ENCODE measurements around the gene MAP2K5. TPM values are rescaled to one million over a fixed set of nuclear protein-coding genes. Genes with fewer than 3 reads are reported as not detected.

The MAP2K5 gene
- total and polyA plus RNA-seq, 9 of the 15 experiments (the other 6 are each of a cell fraction or from before 2014, with no cell fraction given): 0.41 to 16.5 (median 7.5) TPM

DNA sequence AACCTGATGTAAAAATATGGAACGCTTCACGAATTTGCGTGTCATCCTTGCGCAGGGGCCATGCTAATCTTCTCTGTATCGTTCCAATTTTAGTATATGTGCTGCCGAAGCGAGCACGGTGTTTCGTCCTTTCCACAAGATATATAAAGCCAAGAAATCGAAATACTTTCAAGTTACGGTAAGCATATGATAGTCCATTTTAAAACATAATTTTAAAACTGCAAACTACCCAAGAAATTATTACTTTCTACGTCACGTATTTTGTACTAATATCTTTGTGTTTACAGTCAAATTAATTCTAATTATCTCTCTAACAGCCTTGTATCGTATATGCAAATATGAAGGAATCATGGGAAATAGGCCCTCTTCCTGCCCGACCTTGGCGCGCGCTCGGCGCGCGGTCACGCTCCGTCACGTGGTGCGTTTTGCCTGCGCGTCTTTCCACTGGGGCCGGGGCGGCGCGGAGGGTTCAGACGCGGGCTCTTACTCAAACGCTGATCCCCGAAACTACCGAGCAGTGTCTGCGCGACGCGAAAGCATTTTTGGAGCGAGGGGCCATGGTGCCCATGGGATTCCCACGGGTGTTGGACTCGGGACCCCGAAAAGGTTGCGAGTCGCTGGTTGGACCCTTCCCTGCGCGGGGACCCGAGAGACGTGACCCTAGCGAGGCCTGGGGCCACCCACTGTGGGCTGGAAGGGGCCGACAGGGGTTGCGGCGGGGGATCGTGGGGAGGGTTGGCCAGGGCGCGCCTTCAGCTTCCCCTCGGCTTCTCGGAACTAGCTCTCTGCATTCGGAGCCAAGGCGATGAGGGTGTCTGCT is 297.6 kb downstream of the MAP2K5 start, which contains the start of gene RNU6-1 (continued):
- TF ChIP-seq, protein P1, sequence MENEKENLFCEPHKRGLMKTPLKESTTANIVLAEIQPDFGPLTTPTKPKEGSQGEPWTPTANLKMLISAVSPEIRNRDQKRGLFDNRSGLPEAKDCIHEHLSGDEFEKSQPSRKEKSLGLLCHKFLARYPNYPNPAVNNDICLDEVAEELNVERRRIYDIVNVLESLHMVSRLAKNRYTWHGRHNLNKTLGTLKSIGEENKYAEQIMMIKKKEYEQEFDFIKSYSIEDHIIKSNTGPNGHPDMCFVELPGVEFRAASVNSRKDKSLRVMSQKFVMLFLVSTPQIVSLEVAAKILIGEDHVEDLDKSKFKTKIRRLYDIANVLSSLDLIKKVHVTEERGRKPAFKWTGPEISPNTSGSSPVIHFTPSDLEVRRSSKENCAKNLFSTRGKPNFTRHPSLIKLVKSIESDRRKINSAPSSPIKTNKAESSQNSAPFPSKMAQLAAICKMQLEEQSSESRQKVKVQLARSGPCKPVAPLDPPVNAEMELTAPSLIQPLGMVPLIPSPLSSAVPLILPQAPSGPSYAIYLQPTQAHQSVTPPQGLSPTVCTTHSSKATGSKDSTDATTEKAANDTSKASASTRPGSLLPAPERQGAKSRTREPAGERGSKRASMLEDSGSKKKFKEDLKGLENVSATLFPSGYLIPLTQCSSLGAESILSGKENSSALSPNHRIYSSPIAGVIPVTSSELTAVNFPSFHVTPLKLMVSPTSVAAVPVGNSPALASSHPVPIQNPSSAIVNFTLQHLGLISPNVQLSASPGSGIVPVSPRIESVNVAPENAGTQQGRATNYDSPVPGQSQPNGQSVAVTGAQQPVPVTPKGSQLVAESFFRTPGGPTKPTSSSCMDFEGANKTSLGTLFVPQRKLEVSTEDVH (IDR thresholded peaks at IDR 0.05; ENCODE audit: low read depth, partially characterized antibody): no peak
- TF ChIP-seq RFX7 (CRISPR knock-in tag; IDR thresholded peaks at IDR 0.05) (no peak), NFYB (IDR thresholded peaks at IDR 0.05; ENCODE audit: extremely low read depth, insufficient read length) (no peak), ZNF311 (CRISPR knock-in tag; IDR thresholded peaks at IDR 0.05) (no peak)
- TF ChIP-seq, protein P2, sequence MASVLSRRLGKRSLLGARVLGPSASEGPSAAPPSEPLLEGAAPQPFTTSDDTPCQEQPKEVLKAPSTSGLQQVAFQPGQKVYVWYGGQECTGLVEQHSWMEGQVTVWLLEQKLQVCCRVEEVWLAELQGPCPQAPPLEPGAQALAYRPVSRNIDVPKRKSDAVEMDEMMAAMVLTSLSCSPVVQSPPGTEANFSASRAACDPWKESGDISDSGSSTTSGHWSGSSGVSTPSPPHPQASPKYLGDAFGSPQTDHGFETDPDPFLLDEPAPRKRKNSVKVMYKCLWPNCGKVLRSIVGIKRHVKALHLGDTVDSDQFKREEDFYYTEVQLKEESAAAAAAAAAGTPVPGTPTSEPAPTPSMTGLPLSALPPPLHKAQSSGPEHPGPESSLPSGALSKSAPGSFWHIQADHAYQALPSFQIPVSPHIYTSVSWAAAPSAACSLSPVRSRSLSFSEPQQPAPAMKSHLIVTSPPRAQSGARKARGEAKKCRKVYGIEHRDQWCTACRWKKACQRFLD (CRISPR knock-in tag; IDR thresholded peaks at IDR 0.05): peak; percentile 54; the same call in 1 of the 2 replicates
- TF ChIP-seq, protein P3, sequence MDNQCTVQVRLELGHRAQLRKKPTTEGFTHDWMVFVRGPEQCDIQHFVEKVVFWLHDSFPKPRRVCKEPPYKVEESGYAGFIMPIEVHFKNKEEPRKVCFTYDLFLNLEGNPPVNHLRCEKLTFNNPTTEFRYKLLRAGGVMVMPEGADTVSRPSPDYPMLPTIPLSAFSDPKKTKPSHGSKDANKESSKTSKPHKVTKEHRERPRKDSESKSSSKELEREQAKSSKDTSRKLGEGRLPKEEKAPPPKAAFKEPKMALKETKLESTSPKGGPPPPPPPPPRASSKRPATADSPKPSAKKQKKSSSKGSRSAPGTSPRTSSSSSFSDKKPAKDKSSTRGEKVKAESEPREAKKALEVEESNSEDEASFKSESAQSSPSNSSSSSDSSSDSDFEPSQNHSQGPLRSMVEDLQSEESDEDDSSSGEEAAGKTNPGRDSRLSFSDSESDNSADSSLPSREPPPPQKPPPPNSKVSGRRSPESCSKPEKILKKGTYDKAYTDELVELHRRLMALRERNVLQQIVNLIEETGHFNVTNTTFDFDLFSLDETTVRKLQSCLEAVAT (IDR thresholded peaks at IDR 0.05): peak in 1 of 2 experiments; percentile 45; a peak in 2 of 4 replicates
- TF ChIP-seq, protein P4, sequence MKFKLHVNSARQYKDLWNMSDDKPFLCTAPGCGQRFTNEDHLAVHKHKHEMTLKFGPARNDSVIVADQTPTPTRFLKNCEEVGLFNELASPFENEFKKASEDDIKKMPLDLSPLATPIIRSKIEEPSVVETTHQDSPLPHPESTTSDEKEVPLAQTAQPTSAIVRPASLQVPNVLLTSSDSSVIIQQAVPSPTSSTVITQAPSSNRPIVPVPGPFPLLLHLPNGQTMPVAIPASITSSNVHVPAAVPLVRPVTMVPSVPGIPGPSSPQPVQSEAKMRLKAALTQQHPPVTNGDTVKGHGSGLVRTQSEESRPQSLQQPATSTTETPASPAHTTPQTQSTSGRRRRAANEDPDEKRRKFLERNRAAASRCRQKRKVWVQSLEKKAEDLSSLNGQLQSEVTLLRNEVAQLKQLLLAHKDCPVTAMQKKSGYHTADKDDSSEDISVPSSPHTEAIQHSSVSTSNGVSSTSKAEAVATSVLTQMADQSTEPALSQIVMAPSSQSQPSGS (CRISPR knock-in tag; IDR thresholded peaks at IDR 0.05): no peak
- TF ChIP-seq, protein P5, sequence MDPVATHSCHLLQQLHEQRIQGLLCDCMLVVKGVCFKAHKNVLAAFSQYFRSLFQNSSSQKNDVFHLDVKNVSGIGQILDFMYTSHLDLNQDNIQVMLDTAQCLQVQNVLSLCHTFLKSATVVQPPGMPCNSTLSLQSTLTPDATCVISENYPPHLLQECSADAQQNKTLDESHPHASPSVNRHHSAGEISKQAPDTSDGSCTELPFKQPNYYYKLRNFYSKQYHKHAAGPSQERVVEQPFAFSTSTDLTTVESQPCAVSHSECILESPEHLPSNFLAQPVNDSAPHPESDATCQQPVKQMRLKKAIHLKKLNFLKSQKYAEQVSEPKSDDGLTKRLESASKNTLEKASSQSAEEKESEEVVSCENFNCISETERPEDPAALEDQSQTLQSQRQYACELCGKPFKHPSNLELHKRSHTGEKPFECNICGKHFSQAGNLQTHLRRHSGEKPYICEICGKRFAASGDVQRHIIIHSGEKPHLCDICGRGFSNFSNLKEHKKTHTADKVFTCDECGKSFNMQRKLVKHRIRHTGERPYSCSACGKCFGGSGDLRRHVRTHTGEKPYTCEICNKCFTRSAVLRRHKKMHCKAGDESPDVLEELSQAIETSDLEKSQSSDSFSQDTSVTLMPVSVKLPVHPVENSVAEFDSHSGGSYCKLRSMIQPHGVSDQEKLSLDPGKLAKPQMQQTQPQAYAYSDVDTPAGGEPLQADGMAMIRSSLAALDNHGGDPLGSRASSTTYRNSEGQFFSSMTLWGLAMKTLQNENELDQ (CRISPR knock-in tag; IDR thresholded peaks at IDR 0.05; ENCODE audit: borderline replicate concordance): no peak
- TF ChIP-seq, protein P6, sequence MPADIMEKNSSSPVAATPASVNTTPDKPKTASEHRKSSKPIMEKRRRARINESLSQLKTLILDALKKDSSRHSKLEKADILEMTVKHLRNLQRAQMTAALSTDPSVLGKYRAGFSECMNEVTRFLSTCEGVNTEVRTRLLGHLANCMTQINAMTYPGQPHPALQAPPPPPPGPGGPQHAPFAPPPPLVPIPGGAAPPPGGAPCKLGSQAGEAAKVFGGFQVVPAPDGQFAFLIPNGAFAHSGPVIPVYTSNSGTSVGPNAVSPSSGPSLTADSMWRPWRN (IDR thresholded peaks at IDR 0.05; ENCODE audit: low read depth): peak; percentile 77; the same call in 1 of the 2 replicates
